ENCODE data around the gene SF3B6.
"Not testable (repeated sequence)": the region's sequence is repeated elsewhere in the genome, so short reads cannot be mapped to it uniquely, and the experiment has no call there.

Gene SF3B6

DNA sequence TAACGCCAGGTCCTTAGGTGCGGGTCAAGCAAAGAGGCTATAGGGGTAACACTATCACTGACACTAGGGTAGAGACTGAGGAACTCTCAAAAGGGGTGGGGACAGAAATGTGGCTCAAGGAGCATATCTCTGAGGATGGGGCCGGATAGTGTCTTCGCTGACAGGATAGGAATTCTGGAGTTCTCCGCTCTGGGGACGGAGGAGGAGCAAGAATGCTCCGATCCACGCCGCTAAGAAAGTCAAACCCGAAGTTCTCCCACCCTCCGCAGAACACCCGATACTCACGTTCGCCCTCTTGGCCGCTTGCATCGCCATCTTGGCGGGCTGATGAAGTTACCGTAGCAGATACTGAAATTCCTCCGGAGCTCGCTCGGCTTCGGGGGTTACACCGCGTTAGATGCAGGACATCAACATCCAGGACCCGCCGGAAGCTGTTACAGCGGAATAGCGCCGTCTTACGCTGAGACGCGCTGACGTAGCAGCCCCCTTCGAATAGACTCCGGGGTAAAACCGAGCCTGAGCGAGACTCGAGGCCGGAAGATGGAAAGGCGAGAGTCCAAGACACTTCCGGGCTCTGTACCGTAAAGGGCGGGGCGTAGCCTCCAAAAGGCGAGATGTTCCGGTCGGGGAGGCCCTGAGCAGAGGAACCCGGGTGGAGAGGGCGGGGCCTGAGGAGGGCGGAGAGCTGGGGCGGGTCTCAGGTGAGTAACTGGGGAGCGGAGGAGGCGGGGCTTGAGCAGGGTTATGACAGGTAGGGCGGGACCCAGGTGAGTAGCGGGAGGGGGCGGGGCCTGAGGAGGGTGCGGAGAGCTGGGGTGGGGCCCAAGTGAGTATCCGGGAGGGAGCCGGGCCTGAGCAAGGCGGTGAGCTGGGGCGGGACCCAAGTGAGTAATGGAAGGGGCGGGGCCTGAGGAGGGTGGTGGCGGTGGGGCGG lies at the start of gene SF3B6:
SF3B6 (minus strand) TSS at position 412 of the 934 bp plus-strand sequence; CDS start at position 315, 97 bp downstream.
- peak; percentile 98 for DNase-seq

GRCh38 chr2:24123922-24124580 lies 47.9 kb upstream of the SF3B6 start:
- peak; percentile 59 for DNase-seq

DNA sequence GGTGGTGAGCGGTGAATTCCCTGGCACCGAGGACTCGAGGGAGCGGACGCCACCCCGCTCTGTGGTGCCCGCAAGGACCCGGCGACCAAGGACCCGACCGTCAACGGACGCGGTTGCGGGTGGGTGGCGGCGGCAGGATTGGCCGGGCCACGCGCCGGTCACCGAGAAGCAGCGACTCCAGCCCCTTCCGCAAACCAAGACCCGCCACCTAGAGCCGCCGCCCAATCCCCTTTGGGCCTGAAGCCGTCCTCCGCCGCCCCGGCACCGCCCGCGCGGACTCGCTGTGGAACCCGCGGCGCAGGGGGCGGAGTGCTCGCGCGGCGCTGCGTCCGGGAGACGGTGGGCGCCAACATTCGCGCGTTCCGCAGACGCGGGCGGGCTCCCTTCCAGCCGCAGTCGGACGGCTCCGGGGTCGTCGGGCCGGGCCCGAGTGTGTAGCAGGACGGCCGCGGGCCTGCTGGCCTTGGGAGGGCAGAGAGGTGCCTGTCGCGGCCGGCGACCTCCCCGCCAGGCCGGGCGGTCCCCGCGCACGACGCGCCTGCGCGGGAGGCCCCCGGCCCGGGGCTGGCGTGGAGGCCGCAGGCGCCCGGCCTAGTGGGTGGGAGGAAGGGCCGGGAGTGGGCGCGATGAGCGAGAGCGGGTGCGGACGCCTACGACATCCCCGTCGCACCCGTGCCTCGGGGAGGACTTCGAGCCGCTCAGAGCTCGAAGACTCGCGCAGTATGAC lies 47.2 kb upstream of the SF3B6 start, which contains the start of the genes FAM228B and PFN4:
FAM228B (plus strand) TSS at position 275 of the 727 bp plus-strand sequence. CDS start 893 bp downstream, outside the sequence.
PFN4 (minus strand) TSS at position 140 of the 727 bp plus-strand sequence. CDS start 799 bp downstream, outside the sequence.
- DNase-seq = peak; percentile 90

DNA sequence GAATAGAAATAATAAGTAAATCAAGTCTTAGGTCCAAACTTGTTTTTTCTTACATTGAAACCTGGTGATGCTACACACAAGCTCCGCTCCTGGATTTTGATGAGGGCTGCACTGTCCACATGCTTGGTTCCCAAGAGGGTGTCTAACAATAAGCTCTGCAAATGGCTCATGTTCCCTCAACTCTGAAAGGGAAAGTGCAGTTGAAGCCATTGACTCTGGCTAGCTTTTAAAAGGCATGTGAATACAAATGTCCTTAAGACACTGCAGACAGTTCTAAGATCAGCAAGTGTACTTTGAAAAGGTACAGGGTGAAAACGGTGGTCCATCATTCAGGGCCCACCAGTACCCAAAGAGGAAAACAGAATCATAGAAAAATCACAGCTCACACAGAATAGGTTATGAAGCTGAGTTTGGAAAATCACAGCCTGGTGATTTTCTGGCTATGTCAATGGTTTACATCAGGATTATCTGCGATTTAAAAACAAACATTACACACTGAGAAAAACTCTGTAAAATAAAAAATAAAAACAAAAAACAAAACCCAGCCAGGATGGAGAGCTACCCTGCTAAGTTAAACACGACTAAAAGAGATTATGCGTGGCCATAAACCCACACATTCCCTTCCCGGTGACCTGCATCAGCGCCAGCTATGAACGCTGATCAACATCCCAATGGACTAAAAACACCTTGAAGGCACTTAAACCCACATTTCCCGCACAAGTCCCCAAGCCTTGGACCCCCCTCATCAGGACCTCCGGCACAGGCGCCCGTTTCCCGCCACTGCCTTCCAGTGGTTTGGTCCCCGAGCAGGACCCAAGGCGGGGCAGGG lies 46.5 kb upstream of the SF3B6 start:
- DNase-seq = peak; percentile 13

DNA sequence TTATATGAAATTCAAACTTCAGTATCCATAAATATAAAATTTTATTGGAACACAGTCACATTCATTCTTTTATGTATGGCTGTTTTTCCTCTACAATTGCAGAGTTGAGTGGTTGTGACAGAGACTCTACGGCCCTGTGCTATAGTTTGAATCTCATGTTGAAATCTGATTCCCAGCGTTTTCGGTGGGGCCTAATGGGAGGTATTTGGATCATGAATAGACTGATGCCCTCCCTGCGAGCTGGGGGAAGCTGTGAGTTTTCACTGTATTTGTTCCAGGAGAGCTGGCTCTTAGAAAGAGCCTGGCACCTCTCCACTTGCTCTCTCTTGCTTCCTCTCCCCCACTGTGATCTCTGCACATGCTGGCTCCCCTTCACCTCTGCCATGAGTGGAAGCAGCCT lies 45.3 kb upstream of the SF3B6 start:
- DNase-seq = peak; percentile 1

GRCh38 chr2:24121066-24121465 lies 44.9 kb upstream of the SF3B6 start:
- no peak for DNase-seq

DNA sequence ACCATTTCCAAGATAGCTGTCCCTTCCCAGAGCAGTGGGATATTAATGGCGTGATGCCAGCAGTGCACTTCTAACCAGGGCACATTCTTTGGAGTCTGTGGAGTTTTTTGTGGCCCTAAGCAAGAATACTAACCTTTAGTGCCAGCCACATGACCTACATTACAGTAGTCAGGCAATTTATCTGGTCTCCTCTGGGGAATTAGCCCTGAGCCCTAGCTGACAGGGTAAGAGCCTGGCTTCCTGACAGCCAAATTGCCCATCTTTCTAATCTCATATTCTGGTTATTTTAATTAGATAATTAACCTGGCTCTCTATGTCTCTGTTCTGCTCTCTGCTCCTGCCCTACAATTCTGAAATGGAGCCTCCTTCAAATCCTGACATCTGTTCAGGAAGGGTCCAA lies 41.8 kb upstream of the SF3B6 start:
- DNase-seq = peak; percentile 37

DNA sequence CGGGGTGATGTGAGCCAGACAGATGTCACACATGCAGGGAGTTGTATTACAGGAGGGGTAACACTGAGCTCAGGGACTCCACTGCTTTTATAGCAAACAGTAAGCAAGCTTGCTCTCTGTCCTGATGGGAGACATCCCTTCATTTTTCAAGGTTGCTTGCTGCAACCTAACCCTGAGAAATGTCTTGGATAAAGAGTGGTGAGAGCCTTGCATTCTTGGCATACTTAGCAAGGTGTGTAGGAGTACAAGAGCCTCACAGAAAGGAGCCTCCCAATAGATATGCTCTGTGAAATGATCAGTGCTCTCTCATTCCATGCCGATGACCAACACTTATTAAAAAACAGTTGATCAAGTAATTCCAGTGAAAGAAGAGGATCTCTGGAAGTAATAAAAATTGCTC lies 38.9 kb upstream of the SF3B6 start:
- DNase-seq = no peak

DNA sequence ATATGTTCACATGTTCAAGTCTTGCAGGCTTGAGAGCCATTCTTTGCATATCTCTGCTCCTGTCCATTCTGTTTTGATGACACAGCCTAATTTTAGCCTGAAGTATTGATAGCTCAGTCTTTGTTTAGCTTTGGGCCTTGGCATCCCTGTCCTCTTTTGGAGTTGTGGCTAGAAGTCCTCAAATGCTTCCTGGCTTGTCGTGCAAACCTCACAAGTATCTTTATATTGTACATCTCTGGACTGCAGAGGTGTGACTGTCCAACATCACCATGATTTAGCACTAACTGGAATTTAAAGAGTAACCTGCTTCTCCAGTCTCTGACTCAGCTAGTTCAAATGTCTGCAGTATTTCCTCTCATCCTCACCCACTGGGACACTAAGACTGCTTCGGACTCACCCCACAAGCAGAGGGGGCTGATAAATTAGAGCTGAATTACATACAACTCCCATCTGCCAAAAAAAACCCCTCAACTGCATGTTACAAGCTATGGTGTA lies 35.3 kb upstream of the SF3B6 start:
- no peak for DNase-seq

DNA sequence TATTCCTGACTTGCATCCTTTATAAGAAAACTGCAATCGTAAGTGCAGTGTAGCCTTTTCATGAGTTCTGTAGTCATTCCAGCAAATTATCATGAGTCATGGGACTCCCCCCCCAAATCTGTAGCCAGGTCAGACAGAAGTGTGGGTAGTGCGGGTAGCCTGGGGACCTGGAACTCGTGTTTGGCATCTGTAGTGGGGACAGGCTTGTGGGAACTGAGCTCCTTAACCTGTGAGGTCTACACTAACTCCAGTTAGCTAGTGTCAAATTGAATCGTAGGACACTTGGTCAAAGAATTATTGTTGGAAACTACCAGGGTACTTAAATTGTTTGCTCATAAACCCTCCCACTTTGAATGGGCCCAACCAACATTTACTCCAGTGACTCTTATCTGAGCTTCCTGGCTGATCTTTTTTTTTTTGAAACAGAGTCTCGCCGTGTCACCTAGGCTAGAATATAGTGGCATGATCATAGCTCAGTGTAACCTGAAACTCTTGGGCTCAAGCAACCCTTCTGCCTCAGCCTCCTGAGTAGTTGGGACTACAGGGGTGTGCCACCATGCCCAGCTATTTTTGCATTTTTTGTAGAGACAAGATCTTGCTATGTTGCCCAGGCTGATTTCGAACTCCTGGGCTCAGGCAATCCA lies 34.7 kb upstream of the SF3B6 start:
- no peak for DNase-seq

- not testable (repeated sequence) for DNase-seq
These were observed 33.3 kb upstream of the SF3B6 start for GRCh38 chr2:24109431-24109830.

- DNase-seq = no peak
These were observed 31.2 kb upstream of the SF3B6 start for GRCh38 chr2:24107336-24107735.

DNA sequence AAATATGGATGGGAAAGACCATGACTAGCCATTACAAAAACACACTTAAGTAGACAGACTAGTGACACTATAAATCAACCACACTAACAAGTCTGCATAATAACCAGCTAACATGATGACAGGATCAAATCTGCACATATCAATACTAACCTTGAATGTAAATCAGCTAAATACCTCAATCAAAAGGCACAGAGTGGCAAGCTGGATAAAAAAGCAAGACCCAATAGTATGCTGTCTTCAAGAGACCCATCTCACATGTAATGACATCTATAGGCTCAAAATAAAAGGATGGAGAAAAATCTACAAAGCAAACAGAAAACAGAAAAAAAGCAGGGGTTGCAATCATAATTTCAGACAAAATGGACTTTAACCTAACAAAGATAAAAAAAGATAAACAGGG lies 30.7 kb upstream of the SF3B6 start:
- DNase-seq = no peak

DNA sequence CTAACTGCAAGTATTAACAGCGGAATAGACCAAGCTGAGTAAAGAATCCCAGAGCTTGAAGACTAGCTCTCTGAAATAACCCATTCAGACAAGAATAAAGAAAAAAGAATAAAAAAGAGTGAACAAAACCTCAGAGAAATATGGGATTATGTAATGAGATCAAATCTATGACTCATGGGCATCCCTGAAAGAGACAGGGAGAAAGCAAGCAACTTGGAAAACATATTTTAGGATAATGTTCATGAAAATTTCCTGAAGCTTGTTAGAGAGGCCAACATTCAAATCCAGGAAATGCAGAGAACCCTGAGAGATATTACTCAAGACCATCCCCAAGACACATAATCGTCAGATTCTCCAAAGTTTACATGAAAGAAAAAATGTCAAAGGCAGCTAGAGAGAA lies 29.7 kb upstream of the SF3B6 start:
- DNase-seq = no peak

GRCh38 chr2:24104906-24105305 lies 28.8 kb upstream of the SF3B6 start:
- no peak for DNase-seq

GRCh38 chr2:24104110-24104650 lies 28.1 kb upstream of the SF3B6 start:
- DNase-seq = no peak

DNA sequence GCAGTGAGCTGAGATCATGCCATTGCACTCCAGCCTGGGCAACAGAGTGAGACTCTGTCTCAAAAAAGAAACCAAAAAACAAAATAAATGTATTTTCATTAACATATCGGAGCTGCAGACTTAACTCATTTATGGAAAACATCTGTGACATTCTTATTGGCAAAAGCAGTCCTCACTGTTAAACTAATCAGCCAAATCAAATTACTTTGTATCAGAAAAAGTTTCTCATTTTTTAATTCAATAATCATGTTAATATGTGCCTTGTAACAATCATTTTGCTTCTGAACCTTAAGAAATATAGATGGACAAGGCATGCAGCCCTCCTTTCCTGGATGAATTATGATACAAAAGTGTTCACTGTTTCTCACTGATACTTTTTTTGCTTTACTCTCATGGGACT lies 26.6 kb upstream of the SF3B6 start:
- DNase-seq = no peak

DNA sequence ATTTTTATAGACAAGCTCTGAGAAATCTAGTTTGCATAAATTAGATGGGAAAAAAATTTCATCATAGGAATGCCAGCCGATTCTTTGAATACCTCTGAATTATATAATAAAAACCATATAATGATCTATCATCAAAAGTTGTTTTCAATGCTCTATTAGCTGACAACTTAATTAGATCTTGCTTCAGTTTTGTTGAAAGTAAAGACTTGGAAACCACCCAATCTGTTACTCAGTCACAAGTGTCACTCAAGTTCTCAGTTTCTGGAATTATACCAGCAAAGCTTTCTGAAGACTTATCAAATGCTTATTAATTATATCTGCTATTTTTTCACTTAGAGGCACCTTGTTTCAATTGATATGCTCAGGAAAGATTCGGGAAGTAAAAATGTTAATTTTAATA lies 25.9 kb upstream of the SF3B6 start:
- DNase-seq = no peak

DNA sequence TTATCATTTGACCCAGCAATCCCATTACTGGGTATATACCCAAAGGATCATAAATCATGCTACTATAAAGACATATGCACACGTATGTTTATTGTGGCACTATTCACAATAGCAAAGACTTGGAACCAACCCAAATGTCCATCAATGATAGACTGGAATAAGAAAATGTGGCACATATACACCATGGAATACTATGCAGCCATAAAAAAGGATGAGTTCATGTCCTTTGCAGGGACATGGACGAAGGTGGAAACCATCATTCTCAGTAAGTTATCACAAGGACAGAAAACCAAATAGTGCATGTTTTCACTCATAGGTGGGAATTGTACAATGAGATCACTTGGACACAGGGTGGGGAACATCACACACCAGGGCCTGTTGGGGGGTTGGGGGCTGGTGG lies 24.6 kb upstream of the SF3B6 start:
- DNase-seq = not testable (repeated sequence)

DNA sequence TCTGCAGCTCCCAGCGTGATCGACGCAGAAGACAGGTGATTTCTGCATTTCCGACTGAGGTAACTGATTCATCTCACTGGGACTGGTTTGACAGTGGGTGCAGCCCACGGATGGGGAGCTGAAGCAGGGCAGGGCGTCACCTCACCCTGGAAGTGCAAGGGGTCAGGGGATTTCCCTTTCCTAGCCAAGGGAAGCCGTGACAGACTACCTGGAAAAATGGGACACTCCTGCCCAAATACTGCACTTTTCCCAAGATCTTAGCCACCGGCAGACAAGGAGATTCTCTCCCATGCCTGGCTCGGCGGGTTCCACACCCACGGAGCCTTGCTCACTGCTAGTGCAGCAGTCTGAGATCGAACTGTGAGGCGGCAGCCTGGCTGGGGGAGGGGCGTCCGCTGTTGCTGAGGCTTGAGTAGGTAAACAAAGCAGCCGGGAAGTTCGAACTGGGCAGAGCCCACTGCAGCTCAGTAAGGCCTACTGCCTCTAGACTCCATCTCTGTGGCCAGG lies 19.1 kb upstream of the SF3B6 start:
- not testable (repeated sequence) for DNase-seq

- not testable (repeated sequence) for DNase-seq
These were observed 17.1 kb upstream of the SF3B6 start for GRCh38 chr2:24093270-24093669.
